GM18873 (cell line): ENCODE results near the gene AS3MT.
"Not testable (repeated sequence)": the region's sequence is repeated elsewhere in the genome, so short reads cannot be mapped to it uniquely, and the experiment has no call there.

Experiments
- ATAC-seq: cut with Tn5 transposase; IDR thresholded peaks from one replicate; pipeline ENCODE4 v1.9.1; 2021; ENCODE audit warnings: mild to moderate bottlenecking, moderate library complexity, moderate number of reproducible peaks; ENCODE audit not compliant: unreplicated experiment, low FRiP score

Gene AS3MT

GRCh38 chr10:102853237-102853636, 16.0 kb upstream of the AS3MT start:
- not testable (repeated sequence) for ATAC-seq

GRCh38 chr10:102855731-102856436, 13.4 kb upstream of the AS3MT start:
- ATAC-seq, result not testable (repeated sequence)

- ATAC-seq, result no peak
Observed at GRCh38 chr10:102856758-102857424, 12.4 kb upstream of the AS3MT start.

- no peak for ATAC-seq
Observed at GRCh38 chr10:102859911-102860310, 9.4 kb upstream of the AS3MT start.

- no peak for ATAC-seq
Observed at GRCh38 chr10:102863660-102864059, 5.6 kb upstream of the AS3MT start.

- no peak for ATAC-seq
Observed at GRCh38 chr10:102865620-102866019, 3.6 kb upstream of the AS3MT start.

GRCh38 chr10:102868911-102869257, 386 bp upstream of the AS3MT start:
- no peak for ATAC-seq

GRCh38 chr10:102870221-102870620, 951 bp downstream of the AS3MT start:
- ATAC-seq, result no peak

- no peak for ATAC-seq
Observed at GRCh38 chr10:102872163-102872562, 2.9 kb downstream of the AS3MT start.

- no peak for ATAC-seq
Observed at GRCh38 chr10:102876747-102877153, 7.5 kb downstream of the AS3MT start.

GRCh38 chr10:102878629-102879028, 9.4 kb downstream of the AS3MT start:
- no peak for ATAC-seq

- ATAC-seq, result no peak
Observed at GRCh38 chr10:102880256-102880655, 11.0 kb downstream of the AS3MT start.

- ATAC-seq, result no peak
Observed at GRCh38 chr10:102888048-102888447, 18.8 kb downstream of the AS3MT start.

- ATAC-seq, result no peak
Observed at GRCh38 chr10:102894466-102895213, 25.4 kb downstream of the AS3MT start.

- no peak for ATAC-seq
Observed at GRCh38 chr10:102900006-102900405, 30.7 kb downstream of the AS3MT start.

GRCh38 chr10:102904346-102904745, 35.1 kb downstream of the AS3MT start:
- ATAC-seq, result no peak

- no peak for ATAC-seq
Observed at GRCh38 chr10:102906507-102906906, 37.2 kb downstream of the AS3MT start.

GRCh38 chr10:102914781-102915180, 45.5 kb downstream of the AS3MT start:
- no peak for ATAC-seq

- no peak for ATAC-seq
Observed at GRCh38 chr10:102916173-102916572, 46.9 kb downstream of the AS3MT start.

- peak; percentile 19 for ATAC-seq
Observed at GRCh38 chr10:102917314-102917961, 48.2 kb downstream of the AS3MT start.
